ENCODE data around the gene SEMA3C.

DNA sequence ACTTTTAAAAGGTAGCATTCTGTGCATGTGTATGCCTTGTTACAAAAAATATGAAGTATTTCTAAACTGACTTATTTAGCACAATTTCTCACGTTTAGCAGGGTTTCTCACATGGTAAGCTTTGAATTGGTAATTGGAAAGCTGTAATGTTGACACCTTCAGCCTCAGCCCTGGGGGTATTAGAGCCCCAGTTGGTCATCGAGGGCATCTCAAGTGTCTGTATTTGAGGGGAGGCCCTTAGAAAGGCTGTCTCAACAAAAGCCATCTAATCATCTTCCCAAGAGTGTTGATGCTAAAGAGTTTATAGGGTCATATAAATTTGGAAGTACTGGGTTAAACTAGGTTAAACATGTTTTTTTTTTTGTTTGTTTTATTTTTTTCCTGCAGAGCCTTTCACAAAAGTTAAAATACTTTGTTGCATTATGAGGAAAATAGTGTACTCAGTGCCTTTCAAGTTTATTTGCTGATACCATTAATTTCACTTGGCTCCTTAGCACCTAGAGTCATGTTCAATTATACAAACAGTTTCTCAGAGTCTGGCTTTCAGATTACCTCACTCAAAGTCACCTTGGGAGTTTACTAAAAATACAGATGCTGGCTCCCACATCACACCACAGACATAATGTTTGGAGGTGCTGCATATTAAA lies 146.4 kb downstream of the SEMA3C start:
- TF ChIP-seq, protein P1, sequence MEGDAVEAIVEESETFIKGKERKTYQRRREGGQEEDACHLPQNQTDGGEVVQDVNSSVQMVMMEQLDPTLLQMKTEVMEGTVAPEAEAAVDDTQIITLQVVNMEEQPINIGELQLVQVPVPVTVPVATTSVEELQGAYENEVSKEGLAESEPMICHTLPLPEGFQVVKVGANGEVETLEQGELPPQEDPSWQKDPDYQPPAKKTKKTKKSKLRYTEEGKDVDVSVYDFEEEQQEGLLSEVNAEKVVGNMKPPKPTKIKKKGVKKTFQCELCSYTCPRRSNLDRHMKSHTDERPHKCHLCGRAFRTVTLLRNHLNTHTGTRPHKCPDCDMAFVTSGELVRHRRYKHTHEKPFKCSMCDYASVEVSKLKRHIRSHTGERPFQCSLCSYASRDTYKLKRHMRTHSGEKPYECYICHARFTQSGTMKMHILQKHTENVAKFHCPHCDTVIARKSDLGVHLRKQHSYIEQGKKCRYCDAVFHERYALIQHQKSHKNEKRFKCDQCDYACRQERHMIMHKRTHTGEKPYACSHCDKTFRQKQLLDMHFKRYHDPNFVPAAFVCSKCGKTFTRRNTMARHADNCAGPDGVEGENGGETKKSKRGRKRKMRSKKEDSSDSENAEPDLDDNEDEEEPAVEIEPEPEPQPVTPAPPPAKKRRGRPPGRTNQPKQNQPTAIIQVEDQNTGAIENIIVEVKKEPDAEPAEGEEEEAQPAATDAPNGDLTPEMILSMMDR (IDR thresholded peaks at IDR 0.05; ENCODE audit: insufficient read depth, low read depth, low read length) = no peak
- no peak for TF ChIP-seq EZH2 (IDR thresholded peaks at IDR 0.05; ENCODE audit: insufficient read depth, low read length)
